NB4 (cell line): ENCODE measurements around the gene ALDH9A1.

Source experiments
- CTCF ChIP-seq: IDR thresholded peaks from one replicate; pipeline ENCODE4 v1.5.1; 2012; ENCODE audit warnings: low read depth, low read length
- MYC ChIP-seq: IDR thresholded peaks from 2 replicates; pipeline ENCODE4 v1.6.1; 2011; ENCODE audit warnings: low read depth, low read length
- POLR2A ChIP-seq: IDR thresholded peaks from 2 replicates; pipeline ENCODE4 v1.6.1; 2011; ENCODE audit warnings: mild to moderate bottlenecking; ENCODE audit not compliant: insufficient read length; ENCODE audit errors: extremely low read depth
- TF ChIP-seq, protein P1 (sequence below): IDR thresholded peaks from 2 replicates; pipeline ENCODE4 v1.6.1; 2011; ENCODE audit warnings: low read depth, low read length

GRCh38 chr1:165686121-165686970 is 12.0 kb downstream of the ALDH9A1 start:
- TF ChIP-seq CTCF: peak; percentile 49
- no peak for TF ChIP-seq POLR2A
- TF ChIP-seq, protein P1, sequence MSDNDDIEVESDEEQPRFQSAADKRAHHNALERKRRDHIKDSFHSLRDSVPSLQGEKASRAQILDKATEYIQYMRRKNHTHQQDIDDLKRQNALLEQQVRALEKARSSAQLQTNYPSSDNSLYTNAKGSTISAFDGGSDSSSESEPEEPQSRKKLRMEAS: no peak
- no peak for TF ChIP-seq MYC
